ENCODE measurements around the gene ZNF3.
A peak's percentile ranks its signal among the peaks of the same experiment; 100 is the strongest.

Gene ZNF3

DNA sequence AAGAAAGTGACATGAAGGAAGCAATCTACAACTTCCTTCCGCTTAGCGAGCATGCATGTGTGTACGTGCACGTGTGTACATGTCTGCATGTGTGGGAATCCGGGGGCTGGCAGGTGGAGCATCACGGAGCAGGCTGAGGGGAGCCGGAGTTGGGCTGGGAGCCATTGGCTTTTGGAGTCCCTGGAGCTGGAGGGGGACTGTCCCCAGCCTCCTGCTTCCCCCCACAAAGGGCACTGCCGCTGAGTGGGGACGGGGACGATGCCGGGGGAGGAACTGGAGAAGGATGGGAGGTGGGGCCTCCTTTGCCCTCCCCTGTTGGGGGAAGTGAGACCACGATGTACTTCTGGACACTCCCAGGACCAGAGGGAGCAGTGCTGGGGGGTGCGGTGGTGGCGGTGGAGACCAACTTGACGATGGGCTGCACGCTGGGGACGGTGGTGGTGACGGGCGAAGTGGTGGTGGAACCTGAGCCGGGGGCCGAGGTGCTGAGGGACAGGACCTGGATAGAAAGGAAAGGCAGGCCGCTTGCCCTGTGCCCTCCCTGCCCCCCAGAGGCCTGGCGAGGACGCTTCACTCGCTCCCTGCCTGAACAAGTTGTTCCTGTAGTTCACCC, 25.7 kb upstream of the ZNF3 start:
- Histone ChIP-seq H3K4me1 (ENCODE audit: control insufficient read depth, low read length) (peaks cover 20% of the 10 kb centered on the region), H4K20me1 (ENCODE audit: control insufficient read depth, insufficient read depth, low read depth, low read length) (no peaks in the 10 kb centered on the region), H3F3A (ENCODE audit: control insufficient read depth, insufficient read depth) (no peaks in the 10 kb centered on the region), H3K36me3 (ENCODE audit: control insufficient read depth, low read length) (peaks cover 79% of the 10 kb centered on the region), H3K9me2 (replicated peaks; ENCODE audit: control insufficient read depth, low read length) (no peaks in the 10 kb centered on the region), H3K79me2 (ENCODE audit: control insufficient read depth, low read length) (peaks cover 11% of the 10 kb centered on the region), H3K9me3 (ENCODE audit: control insufficient read depth, insufficient read depth, low read length) (no peaks in the 10 kb centered on the region), H3K4me2 (ENCODE audit: low read length) (no peak overlapping the region), H3K27me3 (ENCODE audit: control insufficient read depth, low read length) (no peaks in the 10 kb centered on the region), H3K4me3 (ENCODE audit: low read length) (no peak overlapping the region), H3K27ac (ENCODE audit: low read depth, low read length) (no peak overlapping the region)
- TF ChIP-seq, protein P1, sequence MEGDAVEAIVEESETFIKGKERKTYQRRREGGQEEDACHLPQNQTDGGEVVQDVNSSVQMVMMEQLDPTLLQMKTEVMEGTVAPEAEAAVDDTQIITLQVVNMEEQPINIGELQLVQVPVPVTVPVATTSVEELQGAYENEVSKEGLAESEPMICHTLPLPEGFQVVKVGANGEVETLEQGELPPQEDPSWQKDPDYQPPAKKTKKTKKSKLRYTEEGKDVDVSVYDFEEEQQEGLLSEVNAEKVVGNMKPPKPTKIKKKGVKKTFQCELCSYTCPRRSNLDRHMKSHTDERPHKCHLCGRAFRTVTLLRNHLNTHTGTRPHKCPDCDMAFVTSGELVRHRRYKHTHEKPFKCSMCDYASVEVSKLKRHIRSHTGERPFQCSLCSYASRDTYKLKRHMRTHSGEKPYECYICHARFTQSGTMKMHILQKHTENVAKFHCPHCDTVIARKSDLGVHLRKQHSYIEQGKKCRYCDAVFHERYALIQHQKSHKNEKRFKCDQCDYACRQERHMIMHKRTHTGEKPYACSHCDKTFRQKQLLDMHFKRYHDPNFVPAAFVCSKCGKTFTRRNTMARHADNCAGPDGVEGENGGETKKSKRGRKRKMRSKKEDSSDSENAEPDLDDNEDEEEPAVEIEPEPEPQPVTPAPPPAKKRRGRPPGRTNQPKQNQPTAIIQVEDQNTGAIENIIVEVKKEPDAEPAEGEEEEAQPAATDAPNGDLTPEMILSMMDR (IDR thresholded peaks at IDR 0.05; ENCODE audit: low read depth, low read length, poor library complexity, severe bottlenecking): no peak
- no peak for TF ChIP-seq EZH2phosphoT487 (IDR thresholded peaks at IDR 0.05; ENCODE audit: borderline replicate concordance, low read length)

DNA sequence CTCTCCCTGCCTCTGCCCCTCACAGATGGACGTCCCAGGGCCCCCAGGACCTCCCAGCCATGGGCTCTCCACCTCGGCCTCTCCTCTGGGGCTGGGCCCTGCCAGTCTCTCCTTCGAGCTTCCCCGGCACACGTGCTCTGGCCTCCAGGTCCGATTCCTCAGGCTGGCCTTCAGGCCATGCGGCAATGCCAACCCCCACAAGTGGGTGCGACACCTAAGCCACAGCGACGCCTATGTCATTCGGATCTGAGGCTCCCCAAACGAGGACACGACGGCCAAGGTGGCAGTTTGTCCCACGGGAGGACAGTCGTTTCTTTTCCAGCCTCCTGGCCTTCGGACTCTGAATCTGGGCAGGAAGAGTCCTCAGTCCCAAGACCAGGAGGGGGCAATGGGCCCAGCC, 25.1 kb upstream of the ZNF3 start:
- H3K9me3 ChIP-seq (ENCODE audit: control insufficient read depth, insufficient read depth, low read length): no peaks in the 10 kb centered on the region
- no peak for TF ChIP-seq EZH2phosphoT487 (IDR thresholded peaks at IDR 0.05; ENCODE audit: borderline replicate concordance, low read length)
- TF ChIP-seq, protein P1 (IDR thresholded peaks at IDR 0.05; ENCODE audit: low read depth, low read length, poor library complexity, severe bottlenecking): no peak
- H3K4me1 ChIP-seq (ENCODE audit: control insufficient read depth, low read length): peaks cover 16% of the 10 kb centered on the region
- H4K20me1 ChIP-seq (ENCODE audit: control insufficient read depth, insufficient read depth, low read depth, low read length): no peaks in the 10 kb centered on the region
- H3K4me2 ChIP-seq (ENCODE audit: low read length): no peak overlapping the region
- H3K27ac ChIP-seq (ENCODE audit: low read depth, low read length): no peak overlapping the region
- no peaks in the 10 kb centered on the region for H3K9me2 ChIP-seq (replicated peaks; ENCODE audit: control insufficient read depth, low read length)
- peaks cover 73% of the 10 kb centered on the region for H3K36me3 ChIP-seq (ENCODE audit: control insufficient read depth, low read length)
- peaks cover 14% of the 10 kb centered on the region for H3K79me2 ChIP-seq (ENCODE audit: control insufficient read depth, low read length)
- no peak overlapping the region for H3K4me3 ChIP-seq (ENCODE audit: low read length)
- H3F3A ChIP-seq (ENCODE audit: control insufficient read depth, insufficient read depth): no peaks in the 10 kb centered on the region
- H3K27me3 ChIP-seq (ENCODE audit: control insufficient read depth, low read length): no peaks in the 10 kb centered on the region

DNA sequence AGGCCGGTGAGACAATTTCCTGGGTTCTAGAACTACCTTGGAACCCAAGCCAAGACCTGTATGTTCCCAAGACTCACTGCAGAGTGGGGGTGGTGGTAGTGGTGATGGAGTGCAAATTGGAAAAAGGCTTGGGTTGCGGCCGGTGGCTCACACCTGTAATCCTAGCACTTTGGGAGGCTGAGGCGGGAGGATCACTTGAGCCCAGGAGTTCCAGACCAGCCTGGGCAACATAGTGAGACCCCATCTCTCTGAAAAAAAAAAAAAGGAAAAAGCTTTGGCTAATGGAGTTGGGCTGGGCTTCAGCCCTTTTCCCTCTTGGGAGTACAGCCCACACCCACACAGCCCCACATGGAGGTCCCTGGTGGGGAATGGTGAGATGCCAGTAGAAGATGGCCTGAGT, 24.0 kb upstream of the ZNF3 start:
- Histone ChIP-seq H3K4me1 (ENCODE audit: control insufficient read depth, low read length) (peaks cover 12% of the 10 kb centered on the region), H3K9me2 (replicated peaks; ENCODE audit: control insufficient read depth, low read length) (no peaks in the 10 kb centered on the region), H3K27ac (ENCODE audit: low read depth, low read length) (no peak overlapping the region), H3K9me3 (ENCODE audit: control insufficient read depth, insufficient read depth, low read length) (no peaks in the 10 kb centered on the region), H3K79me2 (ENCODE audit: control insufficient read depth, low read length) (peaks cover 21% of the 10 kb centered on the region), H3K36me3 (ENCODE audit: control insufficient read depth, low read length) (peaks cover 68% of the 10 kb centered on the region), H3K4me3 (ENCODE audit: low read length) (no peak overlapping the region), H3K27me3 (ENCODE audit: control insufficient read depth, low read length) (no peaks in the 10 kb centered on the region), H4K20me1 (ENCODE audit: control insufficient read depth, insufficient read depth, low read depth, low read length) (no peaks in the 10 kb centered on the region), H3F3A (ENCODE audit: control insufficient read depth, insufficient read depth) (peaks cover 3% of the 10 kb centered on the region; the same call in 1 of the 2 replicates), H3K4me2 (ENCODE audit: low read length) (no peak overlapping the region)
- TF ChIP-seq EZH2phosphoT487 (IDR thresholded peaks at IDR 0.05; ENCODE audit: borderline replicate concordance, low read length): no peak

DNA sequence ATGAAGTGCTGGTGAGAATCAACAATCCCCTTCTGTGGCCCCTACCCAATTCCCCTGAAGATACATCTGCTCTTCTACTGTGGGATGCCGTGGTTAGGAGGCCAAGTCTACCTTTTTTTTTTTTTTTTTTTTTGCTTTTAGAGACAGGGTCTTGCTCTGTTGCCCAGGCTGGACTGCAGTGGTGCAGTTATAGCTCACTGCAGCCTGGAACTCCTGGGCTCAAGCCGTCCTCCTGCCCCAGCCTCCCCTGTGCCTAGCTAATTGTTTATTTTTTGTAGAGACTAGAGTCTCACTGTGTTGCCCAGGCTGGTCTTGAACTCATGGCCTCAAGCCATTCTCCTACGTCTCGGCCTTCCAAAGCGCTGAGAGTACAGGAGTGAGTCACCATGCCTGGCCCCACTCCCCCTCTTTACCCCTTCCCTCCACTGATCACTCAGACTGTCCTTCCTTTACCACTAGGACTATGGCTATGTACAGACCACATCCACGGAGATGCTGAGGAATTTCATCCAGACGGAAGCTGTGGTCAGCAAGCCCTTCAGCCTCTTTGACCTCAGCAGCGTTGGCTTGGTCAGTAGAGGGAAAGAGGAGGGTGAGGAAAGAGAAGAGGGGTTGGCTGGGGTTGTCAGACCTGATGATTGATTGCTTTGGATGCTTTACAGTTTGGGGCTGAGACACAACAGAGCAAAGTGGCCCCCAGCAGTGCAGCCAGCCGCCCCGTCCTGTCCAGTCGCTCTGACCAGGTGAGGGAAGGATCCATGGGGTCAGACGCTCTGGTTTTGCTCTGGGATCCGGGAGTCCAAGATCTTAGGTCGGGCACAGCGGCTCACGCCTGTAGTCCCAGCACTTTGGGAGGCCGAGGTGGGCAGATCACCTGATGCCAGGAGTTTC, 21.7 kb upstream of the ZNF3 start:
- Histone ChIP-seq H4K20me1 (ENCODE audit: control insufficient read depth, insufficient read depth, low read depth, low read length) (peaks cover 20% of the 10 kb centered on the region), H3F3A (ENCODE audit: control insufficient read depth, insufficient read depth) (peaks cover 23% of the 10 kb centered on the region), H3K27me3 (ENCODE audit: control insufficient read depth, low read length) (no peaks in the 10 kb centered on the region), H3K79me2 (ENCODE audit: control insufficient read depth, low read length) (peaks cover 44% of the 10 kb centered on the region), H3K9me2 (replicated peaks; ENCODE audit: control insufficient read depth, low read length) (no peaks in the 10 kb centered on the region), H3K36me3 (ENCODE audit: control insufficient read depth, low read length) (peaks cover 75% of the 10 kb centered on the region), H3K4me2 (ENCODE audit: low read length) (peak overlapping the region; percentile 92), H3K4me1 (ENCODE audit: control insufficient read depth, low read length) (peaks cover 28% of the 10 kb centered on the region), H3K4me3 (ENCODE audit: low read length) (peak overlapping the region; percentile 99), H3K27ac (ENCODE audit: low read depth, low read length) (no peak overlapping the region), H3K9me3 (ENCODE audit: control insufficient read depth, insufficient read depth, low read length) (no peaks in the 10 kb centered on the region)
- TF ChIP-seq, protein P1 (IDR thresholded peaks at IDR 0.05; ENCODE audit: low read depth, low read length, poor library complexity, severe bottlenecking): no peak
